ENCODE data around the gene PHC2.

Gene PHC2

GRCh38 chr1:33327587-33328325 is 103.1 kb downstream of the PHC2 start:
- DNase-seq (ENCODE audit: extremely low spot score) = no peak
- ChIA-PET POLR2A (interaction anchor here (0.6 kb wide), 1 partner anchor 333 kb away, joined by 4 read pairs; no protein-coding TSS in a partner anchor), CTCF (interaction anchor here (1.5 to 3.2 kb wide), 3 partner anchors 11 to 32 kb away, joined by 7 to 17 read pairs (median 9); no protein-coding TSS in a partner anchor)
- TF ChIP-seq CTCF (IDR thresholded peaks at IDR 0.05; ENCODE audit: control extremely low read depth, extremely low read depth, low read depth, missing control alignments) = no peak

GRCh38 chr1:33326785-33327184 is 104.1 kb downstream of the PHC2 start:
- ChIA-PET POLR2A (no interaction called here), CTCF (no interaction called here)
- TF ChIP-seq CTCF (IDR thresholded peaks at IDR 0.05; ENCODE audit: control extremely low read depth, extremely low read depth, low read depth, missing control alignments) = no peak
- no peak for DNase-seq (ENCODE audit: extremely low spot score)

GRCh38 chr1:33324677-33325575 is 106.0 kb downstream of the PHC2 start:
- CTCF ChIA-PET = interaction anchor here (0.5 to 1.2 kb wide), 2 partner anchors 13 to 1289 kb away, joined by 3 to 4 read pairs; no protein-coding TSS in a partner anchor
- POLR2A ChIA-PET = no interaction called here
- DNase-seq (ENCODE audit: extremely low spot score) = no peak
- TF ChIP-seq CTCF (IDR thresholded peaks at IDR 0.05; ENCODE audit: control extremely low read depth, extremely low read depth, low read depth, missing control alignments) = no peak

GRCh38 chr1:33323663-33324477 is 107.0 kb downstream of the PHC2 start:
- no peak for DNase-seq (ENCODE audit: extremely low spot score)
- ChIA-PET POLR2A (no interaction called here), CTCF (interaction anchor here (0.9 to 1.9 kb wide), 2 partner anchors 26 to 28 kb away, joined by 3 to 9 read pairs; no protein-coding TSS in a partner anchor)
- no peak for TF ChIP-seq CTCF (IDR thresholded peaks at IDR 0.05; ENCODE audit: control extremely low read depth, extremely low read depth, low read depth, missing control alignments)

GRCh38 chr1:33322870-33323585 is 107.9 kb downstream of the PHC2 start:
- no peak for TF ChIP-seq CTCF (IDR thresholded peaks at IDR 0.05; ENCODE audit: control extremely low read depth, extremely low read depth, low read depth, missing control alignments)
- CTCF ChIA-PET = interaction anchor here (0.9 to 1.9 kb wide), 2 partner anchors 26 to 28 kb away, joined by 3 to 9 read pairs; no protein-coding TSS in a partner anchor
- no peak for DNase-seq (ENCODE audit: extremely low spot score)
- POLR2A ChIA-PET = no interaction called here
